Mesenteric fat pad (tissue), 1 donor: Measurements from ENCODE around the gene P4HA2. TPM values are rescaled to one million over a fixed set of nuclear protein-coding genes. Genes with fewer than 3 reads are reported as not detected.

Source experiments
- DNase-seq: peaks from one replicate; pipeline ENCODE4 v3.0.0-alpha.2; 2020; ENCODE audit warnings: low spot score
- total RNA-seq: library from RNA; stranded (reverse); fragmentation: NEBNext Ultra II Directional; extraction: Animal tissue kit (Norgen Biotek cat#: 25700); gene quantifications from one replicate; pipeline ENCODE4 v1.2.1, GENCODE V29; 2021
- donor health status: DM: yes; HTN: yes; CAD: no.

Gene P4HA2
- total RNA-seq, 1 donor from 2014 or later: 15.7 TPM

GRCh38 chr5:132253008-132253441, 25.4 kb upstream of the P4HA2 start:
- DNase-seq: peak; percentile 78

DNA sequence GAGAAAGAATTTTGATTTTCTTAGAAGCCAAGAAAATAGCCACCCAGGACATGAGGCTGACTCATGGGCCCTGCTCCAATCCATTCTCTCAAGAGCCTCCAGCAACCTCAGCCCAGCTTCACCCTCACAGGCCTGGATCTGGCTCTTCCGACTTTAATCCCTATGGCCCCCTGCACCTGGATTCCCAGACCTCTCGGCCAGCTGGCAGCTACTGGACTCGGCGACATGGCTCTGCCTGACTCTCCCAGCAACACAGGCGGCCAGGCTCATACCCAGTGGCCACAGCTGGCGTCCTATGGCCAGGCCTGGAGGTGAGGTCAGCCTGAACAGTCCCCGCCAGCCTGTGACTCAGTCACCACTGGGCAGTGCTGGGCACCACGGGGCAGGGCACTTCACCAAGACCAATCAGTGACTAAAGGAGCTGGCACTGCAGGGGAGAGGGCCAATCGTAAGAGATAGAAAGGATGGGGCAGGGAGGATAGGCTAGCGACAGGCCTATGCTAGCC, 23.6 kb upstream of the P4HA2 start:
- DNase-seq: peak; percentile 45

DNA sequence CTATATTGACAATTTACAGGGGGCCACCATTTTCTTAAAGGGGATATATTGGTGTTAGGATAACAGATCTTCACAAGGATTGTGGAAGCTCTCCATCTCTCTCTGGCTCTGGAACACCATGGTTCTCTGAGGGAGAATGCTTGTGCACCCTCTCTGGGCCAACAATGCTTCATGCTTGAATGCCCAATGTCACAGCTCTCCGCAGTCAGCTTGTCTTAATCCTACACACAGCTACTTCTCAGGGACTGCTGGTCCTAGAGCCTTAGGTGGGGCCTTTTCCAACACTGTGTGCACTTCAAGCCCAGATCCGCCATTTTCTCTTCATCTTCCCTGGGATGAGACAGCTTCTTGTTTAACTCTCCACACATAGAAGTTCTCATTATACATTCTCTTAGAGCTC, 22.9 kb upstream of the P4HA2 start:
- DNase-seq: peak; percentile 8

DNA sequence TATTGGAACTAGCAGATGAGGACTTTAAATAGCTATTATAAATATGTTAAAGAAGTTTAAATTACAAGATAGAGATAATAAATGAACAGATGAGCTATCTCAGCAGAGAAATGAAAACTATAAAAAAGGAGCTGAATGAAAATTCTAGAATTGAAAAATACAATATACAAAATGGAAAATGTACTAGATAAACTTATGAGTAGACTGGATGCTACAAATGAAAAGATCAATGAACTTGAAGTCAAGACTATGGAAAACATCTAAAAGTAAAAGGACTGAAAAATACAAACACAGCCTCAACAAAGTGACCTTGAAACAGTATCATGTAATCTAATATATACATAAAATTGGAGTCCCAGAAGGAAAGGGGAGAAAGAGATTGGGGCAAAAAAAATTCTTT, 19.2 kb upstream of the P4HA2 start:
- no peak for DNase-seq

DNA sequence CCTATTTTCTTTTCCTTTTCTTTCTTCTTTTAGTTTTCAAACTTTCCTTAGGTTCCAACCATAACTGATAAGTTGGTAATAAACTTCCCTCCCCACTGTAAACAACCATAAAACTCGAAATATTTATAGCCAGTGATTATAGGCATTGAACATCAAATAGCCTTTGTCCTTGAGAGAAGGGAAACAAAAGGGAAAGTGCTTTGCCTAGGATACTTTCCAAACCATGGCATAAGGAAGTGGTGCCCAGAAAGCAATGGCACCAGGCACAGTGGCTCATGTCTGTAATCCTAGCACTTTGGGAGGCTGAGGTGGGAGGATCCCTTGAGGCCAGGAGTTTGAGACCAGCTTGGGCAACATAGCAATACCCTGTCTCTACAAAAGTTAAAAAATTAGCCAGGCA, 17.9 kb upstream of the P4HA2 start:
- no peak for DNase-seq

DNA sequence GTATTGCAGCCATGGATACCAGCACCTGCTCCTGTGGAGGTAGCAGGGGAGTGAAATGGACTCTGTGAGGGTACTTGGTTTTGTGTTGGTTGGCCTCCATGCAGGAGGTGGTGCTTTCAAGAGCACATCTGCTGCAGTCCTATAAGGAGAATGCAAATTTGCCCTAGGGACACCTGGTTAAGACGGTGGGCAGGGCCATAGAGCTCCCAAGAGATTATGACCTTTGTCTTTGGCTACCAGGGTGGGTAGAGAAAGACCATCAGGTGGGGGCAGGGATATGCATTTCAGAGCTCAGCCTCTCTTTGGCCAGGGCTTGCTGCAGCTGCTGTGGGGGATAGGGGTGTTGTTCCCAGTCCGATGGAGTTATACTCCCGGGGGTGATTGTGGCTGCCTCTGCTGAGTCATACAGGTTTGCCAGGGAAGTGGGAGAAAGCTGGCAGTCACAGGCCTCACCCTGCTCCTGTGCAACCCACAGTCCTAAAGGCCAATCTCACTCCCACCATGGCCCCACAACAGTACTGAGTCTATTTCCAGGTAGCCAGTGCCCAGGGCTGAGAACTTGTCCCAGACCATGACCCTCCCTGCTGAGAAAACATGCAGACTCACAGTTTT, 15.8 kb upstream of the P4HA2 start:
- DNase-seq: peak; percentile 55

GRCh38 chr5:132239776-132240175, 12.1 kb upstream of the P4HA2 start:
- DNase-seq: peak; percentile 22

DNA sequence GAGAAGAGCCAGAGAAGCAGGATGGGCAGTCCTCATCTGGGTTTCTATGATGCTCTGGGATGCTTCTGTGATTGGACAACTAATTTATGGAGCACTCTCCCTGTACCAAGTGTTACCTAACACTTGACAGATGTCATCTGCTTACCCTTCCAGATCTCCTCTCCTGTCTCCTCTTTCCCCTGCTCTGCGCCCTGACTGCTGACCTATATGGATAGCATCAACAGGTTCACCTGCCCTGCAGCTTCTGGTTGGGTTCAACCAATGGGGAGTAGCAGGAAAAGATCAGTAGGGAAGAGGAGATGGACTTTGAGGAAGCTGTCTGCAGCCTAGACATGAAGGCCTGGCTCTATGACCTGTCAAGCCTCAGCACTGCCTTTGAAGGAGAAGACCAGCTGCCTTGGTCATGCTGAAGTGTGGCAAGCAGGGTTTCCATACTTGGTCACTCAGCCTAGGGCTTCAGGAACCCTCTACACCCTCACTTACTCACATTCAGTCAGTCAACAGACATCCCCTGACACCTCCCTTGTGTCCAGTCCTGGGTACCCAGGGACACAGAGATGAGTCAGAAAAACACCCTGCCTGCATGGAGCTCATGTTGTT, 11.3 kb upstream of the P4HA2 start:
- DNase-seq: peak; percentile 71

- DNase-seq: peak; percentile 90
These were observed 10.6 kb upstream of the P4HA2 start for GRCh38 chr5:132238169-132238744.

DNA sequence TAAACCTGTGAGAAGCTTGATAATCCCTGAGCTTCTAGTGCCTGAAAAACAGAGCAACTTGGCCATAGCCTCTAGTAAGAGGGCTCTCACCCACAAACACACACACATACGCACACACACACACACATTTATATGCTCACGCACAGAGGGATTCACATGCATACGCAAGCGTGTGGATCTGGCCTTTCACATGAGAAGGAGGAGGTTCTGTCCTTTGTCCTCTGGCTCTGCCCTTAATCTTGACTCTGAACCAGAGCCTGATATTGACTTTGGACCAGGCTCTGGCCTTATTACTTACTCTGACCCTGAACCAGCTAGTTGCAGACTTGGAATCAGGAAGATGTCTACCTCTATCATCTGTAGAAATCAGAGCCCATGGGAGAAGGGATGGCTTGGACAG, 10.0 kb upstream of the P4HA2 start:
- DNase-seq: peak; percentile 6

- peak; percentile 18 for DNase-seq
These were observed 9.5 kb upstream of the P4HA2 start for GRCh38 chr5:132237141-132237540.

- DNase-seq: peak; percentile 3
These were observed 7.7 kb upstream of the P4HA2 start for GRCh38 chr5:132235340-132235739.

- peak; percentile 24 for DNase-seq
These were observed 7.0 kb upstream of the P4HA2 start for GRCh38 chr5:132234684-132235062.

DNA sequence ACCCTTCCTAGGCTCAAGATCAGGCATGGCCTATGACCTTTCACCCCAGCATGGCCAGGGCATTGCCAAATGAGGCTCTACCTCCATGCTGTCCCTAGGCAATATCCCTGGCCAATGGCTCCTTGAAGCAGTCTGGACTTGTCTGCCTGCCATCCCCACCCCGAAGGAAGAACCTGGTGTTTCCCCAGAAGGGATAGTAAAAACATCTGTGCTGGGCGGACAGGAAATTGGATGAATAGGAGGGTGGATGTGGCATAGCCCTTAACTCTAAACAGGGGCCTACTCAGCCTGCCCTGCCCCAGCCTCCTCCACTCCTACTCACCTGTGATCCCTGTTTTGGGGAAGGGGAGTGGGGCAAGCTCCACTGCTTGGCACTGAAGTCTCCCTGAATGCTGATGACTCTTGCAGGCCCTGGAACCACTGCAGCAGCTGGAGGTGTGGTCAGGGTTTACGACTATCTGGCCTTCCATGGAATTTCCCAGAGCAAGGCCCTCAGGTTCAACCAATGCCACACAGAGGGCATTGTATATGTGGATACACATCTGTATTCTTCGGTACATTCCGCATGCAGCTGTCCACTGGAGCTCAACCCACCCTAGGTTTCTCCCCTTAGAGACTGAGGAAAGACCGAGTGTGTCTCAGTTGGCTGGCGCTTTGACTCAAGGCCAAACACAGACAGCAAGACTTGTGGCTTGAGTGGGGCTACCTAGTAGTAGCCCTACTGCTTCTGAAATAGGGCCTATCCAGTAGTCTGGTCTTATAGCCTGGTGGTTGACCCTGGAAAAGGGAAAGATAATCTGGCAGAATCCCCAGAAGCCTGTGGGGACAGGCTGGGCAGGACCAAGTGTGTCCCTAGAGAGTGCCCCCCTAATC, 6.4 kb upstream of the P4HA2 start:
- peak; percentile 55 for DNase-seq

- DNase-seq: peak; percentile 69
These were observed 5.4 kb upstream of the P4HA2 start for GRCh38 chr5:132233081-132233480.

DNA sequence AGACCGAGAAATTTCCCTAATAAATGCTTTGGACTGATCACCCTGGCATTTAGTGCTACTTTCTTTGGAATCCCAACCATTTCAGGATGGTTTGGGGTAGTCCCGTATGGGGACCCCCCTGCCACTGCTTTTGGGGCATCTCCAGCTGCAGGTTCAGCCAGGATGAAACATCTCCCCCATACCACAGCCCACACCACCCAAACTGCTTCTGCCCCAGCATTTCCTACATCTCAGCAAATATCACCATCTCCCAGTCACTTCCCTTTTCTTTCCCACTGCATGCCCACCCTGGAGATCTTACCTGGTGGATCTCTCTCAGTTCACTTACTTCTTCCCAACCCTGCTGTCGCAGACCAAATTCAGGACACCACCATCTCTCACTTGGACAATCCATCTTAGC, 4.8 kb upstream of the P4HA2 start:
- peak; percentile 62 for DNase-seq

DNA sequence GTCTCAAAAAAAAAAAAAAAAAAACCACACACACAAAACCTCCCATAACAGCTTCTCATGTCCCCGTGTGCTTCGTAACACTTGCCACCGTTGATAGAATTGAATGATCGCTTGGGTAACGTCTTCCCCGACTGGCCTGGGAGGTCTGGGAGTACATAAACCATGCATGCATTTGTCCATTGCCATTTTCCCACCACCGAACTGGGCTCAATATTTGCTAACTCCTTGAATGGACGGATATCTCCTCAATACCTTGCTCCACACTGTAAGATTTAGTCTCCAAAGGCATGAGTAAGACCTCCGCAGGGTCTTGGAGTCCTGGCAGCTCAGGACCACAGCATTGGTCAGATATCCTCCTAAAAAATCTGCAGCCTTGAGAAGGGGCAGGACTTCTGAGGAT, 3.2 kb upstream of the P4HA2 start:
- DNase-seq: peak; percentile 51

DNA sequence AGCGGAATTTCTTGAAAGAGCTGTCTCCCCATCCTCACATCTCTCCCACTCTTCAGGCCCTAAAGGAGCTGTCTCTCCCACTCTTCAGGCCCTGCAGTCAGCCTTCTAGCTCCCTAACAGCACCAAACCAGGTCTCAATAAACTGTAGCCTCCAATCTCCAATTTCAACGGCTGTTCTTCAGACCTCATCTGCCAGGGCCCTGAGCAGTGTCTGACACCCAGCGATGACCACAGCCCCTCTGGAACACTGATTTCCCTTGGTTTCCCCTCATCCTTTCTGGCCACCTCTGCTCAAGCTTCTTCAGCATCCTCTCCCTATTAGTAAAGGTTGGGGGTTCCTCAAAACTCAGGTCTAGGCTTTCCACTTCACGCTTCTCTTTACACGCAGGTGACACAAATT, 1.6 kb upstream of the P4HA2 start:
- peak; percentile 43 for DNase-seq

DNA sequence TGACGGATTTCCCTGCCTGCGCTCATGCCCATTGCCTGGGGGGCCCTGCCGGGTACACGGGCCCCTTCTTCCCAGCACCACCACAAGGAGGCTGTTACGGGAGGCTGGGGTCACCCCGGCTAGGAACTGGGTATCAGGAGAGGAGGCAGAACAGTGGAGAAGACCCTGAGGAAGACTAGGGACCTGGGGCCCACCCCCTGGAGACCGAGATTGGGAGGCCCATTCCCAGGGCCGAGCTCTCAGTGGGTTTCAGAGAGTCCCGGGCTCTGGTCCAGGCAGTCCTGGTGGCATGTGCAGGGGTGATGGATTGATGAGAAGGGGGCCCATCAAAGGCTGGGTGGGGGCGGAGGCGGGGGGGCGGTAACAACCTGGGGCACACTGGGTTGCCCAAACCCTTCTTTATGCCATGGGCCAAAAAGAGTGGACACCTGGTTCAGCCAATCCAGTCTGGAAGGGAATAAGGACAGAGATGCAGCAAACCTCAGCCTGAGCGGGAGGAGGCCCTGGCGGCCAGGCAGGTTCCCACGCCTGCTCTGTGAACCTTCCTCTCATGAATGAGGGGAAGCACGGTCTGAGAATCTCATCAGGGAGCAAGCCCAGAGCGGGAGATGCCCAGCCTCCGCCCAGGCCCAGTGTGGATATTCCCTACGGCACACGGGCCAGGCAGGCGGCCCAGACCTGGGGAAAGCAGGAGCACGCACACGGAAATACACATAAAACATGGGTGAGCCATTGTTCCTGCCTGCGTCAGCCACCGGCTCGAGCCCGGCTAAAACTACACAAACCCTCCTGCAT, 785 bp upstream of the P4HA2 start:
- DNase-seq: peak; percentile 78

- DNase-seq: peak; percentile 91
These were observed 493 bp downstream of the P4HA2 start for GRCh38 chr5:132227235-132227484.

- DNase-seq: peak; percentile 83
These were observed 978 bp downstream of the P4HA2 start for GRCh38 chr5:132226516-132227234.
